Trophoblast cell (in vitro differentiated cells and primary cell): ENCODE measurements around the gene MEGF11.

ENCODE experiments used
- DNase-seq, 2 donors: peaks; one replicate each; pipeline ENCODE4 v3.0.0-alpha.2; 2016
- H2AFZ ChIP-seq: 2 replicates; pipeline ENCODE4 v1.6.1; 2013; ENCODE audit warnings: low read length, moderate library complexity, mild to moderate bottlenecking; ENCODE audit not compliant: insufficient read depth, poor library complexity
- H2AK5ac ChIP-seq: 2 replicates; pipeline ENCODE4 v1.6.1; 2013; ENCODE audit warnings: mild to moderate bottlenecking, low read length
- H2BK120ac ChIP-seq: 2 replicates; pipeline ENCODE4 v1.6.1; 2013; ENCODE audit warnings: low read length, mild to moderate bottlenecking, moderate library complexity; ENCODE audit not compliant: insufficient read depth, poor library complexity
- H2BK12ac ChIP-seq: 2 replicates; pipeline ENCODE4 v1.6.1; 2013; ENCODE audit warnings: mild to moderate bottlenecking, low read length, moderate library complexity
- H2BK5ac ChIP-seq: 2 replicates; pipeline ENCODE4 v1.6.1; 2013; ENCODE audit warnings: low read length, low read depth, moderate library complexity, mild to moderate bottlenecking; ENCODE audit not compliant: poor library complexity
- H3K14ac ChIP-seq: 2 replicates; pipeline ENCODE4 v1.6.1; 2013; ENCODE audit warnings: mild to moderate bottlenecking, low read length
- H3K18ac ChIP-seq: 2 replicates; pipeline ENCODE4 v1.6.1; 2013; ENCODE audit warnings: mild to moderate bottlenecking, low read length
- H3K23ac ChIP-seq: 2 replicates; pipeline ENCODE4 v1.6.1; 2013; ENCODE audit warnings: low read length
- H3K27ac ChIP-seq: 2 replicates; pipeline ENCODE4 v1.5.1; 2013; ENCODE audit warnings: low read depth, mild to moderate bottlenecking, inconsistent platforms, low read length, moderate library complexity
- H3K27me3 ChIP-seq: 2 replicates; pipeline ENCODE4 v1.6.1; 2013; ENCODE audit warnings: inconsistent platforms, mild to moderate bottlenecking, low read length, moderate library complexity; ENCODE audit not compliant: insufficient read depth
- H3K36me3 ChIP-seq, 2 experiments: 1 replicate in 1 of 2; 2 replicates in 1 of 2; pipeline ENCODE4 v1.6.1; 2013; ENCODE audit warnings: low read length in 2 of 2, mild to moderate bottlenecking in 2 of 2, moderate library complexity in 1 of 2; ENCODE audit not compliant: insufficient read depth in 2 of 2, control insufficient read depth in 1 of 2
- H3K4ac ChIP-seq: 2 replicates; pipeline ENCODE4 v1.6.1; 2013; ENCODE audit warnings: low read depth, mild to moderate bottlenecking, low read length, moderate library complexity
- H3K4me1 ChIP-seq, 2 experiments: 1 replicate in 1 of 2; 2 replicates in 1 of 2; pipeline ENCODE4 v1.6.1; 2013; ENCODE audit warnings: low read length in 2 of 2, mild to moderate bottlenecking in 2 of 2, moderate library complexity in 1 of 2; ENCODE audit not compliant: insufficient read depth in 2 of 2, control insufficient read depth in 1 of 2
- H3K4me2 ChIP-seq: 2 replicates; pipeline ENCODE4 v1.6.1; 2013; ENCODE audit warnings: inconsistent platforms, mild to moderate bottlenecking, low read length, moderate library complexity
- H3K4me3 ChIP-seq: 2 replicates; pipeline ENCODE4 v1.5.1; 2013; ENCODE audit warnings: mild to moderate bottlenecking, low read depth, low read length, inconsistent platforms
- H3K79me1 ChIP-seq: one replicate; pipeline ENCODE4 v1.6.1; 2013; ENCODE audit warnings: low read length
- H3K79me2 ChIP-seq: 2 replicates; pipeline ENCODE4 v1.6.1; 2013; ENCODE audit warnings: low read length, mild to moderate bottlenecking; ENCODE audit not compliant: control insufficient read depth, insufficient read depth, poor library complexity
- H3K9ac ChIP-seq: 2 replicates; pipeline ENCODE4 v1.6.1; 2013; ENCODE audit warnings: mild to moderate bottlenecking, low read length
- H3K9me3 ChIP-seq: 2 replicates; pipeline ENCODE4 v1.6.1; 2013; ENCODE audit warnings: low read depth, mild to moderate bottlenecking, control low read depth, inconsistent platforms, low read length; ENCODE audit not compliant: insufficient read depth
- H4K12ac ChIP-seq: 2 replicates; pipeline ENCODE4 v1.6.1; 2013; ENCODE audit warnings: low read depth, mild to moderate bottlenecking, low read length, moderate library complexity
- H4K8ac ChIP-seq: 2 replicates; pipeline ENCODE4 v1.6.1; 2013; ENCODE audit warnings: low read depth, mild to moderate bottlenecking, low read length, moderate library complexity
- H4K91ac ChIP-seq: one replicate; pipeline ENCODE4 v1.6.1; 2013; ENCODE audit warnings: low read depth, mild to moderate bottlenecking, low read length, moderate library complexity
- WGBS: extraction: QIAGEN DNeasy Blood & Tissue Kit; methylation state at CpG from one replicate; pipeline ENCODE4 v1.1.7; 2013; ENCODE audit warnings: missing lambda C conversion rate; ENCODE audit not compliant: insufficient read length, insufficient coverage; ENCODE audit errors: extremely low coverage; 5-methylcytosine and 5-hydroxymethylcytosine counted together

MEGF11 gene

GRCh38 chr15:65887565-65887964 is 366.0 kb downstream of the MEGF11 start:
- Histone ChIP-seq H2BK5ac (no peak overlapping the region), H4K8ac (no peak overlapping the region), H3K36me3 (peaks cover 13 to 15% of the 10 kb centered on the region in 2 experiments)

GRCh38 chr15:65885668-65886218 is 367.8 kb downstream of the MEGF11 start:
- H2BK12ac ChIP-seq, result no peak overlapping the region
- no peaks in the 10 kb centered on the region for H3K79me1 ChIP-seq
- no CpG with 5 or more reads among the region's 4 CpGs for WGBS
- no peak overlapping the region for H3K9ac ChIP-seq
- no peak overlapping the region for H3K14ac ChIP-seq
- H3K4me1 ChIP-seq, result no peaks in the 10 kb centered on the region
- no peak overlapping the region for H3K4me2 ChIP-seq
- DNase-seq, result peak in 1 of 2 donors; percentile 22
- H3K4me3 ChIP-seq, result no peak overlapping the region
- H2BK5ac ChIP-seq, result no peak overlapping the region
- H4K12ac ChIP-seq, result no peak overlapping the region
- H3K27me3 ChIP-seq, result no peaks in the 10 kb centered on the region
- H4K91ac ChIP-seq, result no peak overlapping the region
- H3K4ac ChIP-seq, result no peak overlapping the region
- H2AFZ ChIP-seq, result no peak overlapping the region
- no peak overlapping the region for H3K27ac ChIP-seq
- no peaks in the 10 kb centered on the region for H3K79me2 ChIP-seq
- no peak overlapping the region for H3K23ac ChIP-seq
- no peak overlapping the region for H3K18ac ChIP-seq
- no peak overlapping the region for H4K8ac ChIP-seq
- H2BK120ac ChIP-seq, result no peak overlapping the region
- peaks cover 11 to 16% of the 10 kb centered on the region in 2 experiments for H3K36me3 ChIP-seq
- H3K9me3 ChIP-seq, result no peaks in the 10 kb centered on the region
- H2AK5ac ChIP-seq, result no peak overlapping the region

More at GRCh38 chr15:65887565-65887964, 366.0 kb downstream of the MEGF11 start:
- H2BK120ac ChIP-seq, result no peak overlapping the region
- H3K4me3 ChIP-seq, result no peak overlapping the region
- no peaks in the 10 kb centered on the region for H3K4me1 ChIP-seq
- no peaks in the 10 kb centered on the region for H3K9me3 ChIP-seq
- no peak overlapping the region for H4K91ac ChIP-seq
- H3K27me3 ChIP-seq, result no peaks in the 10 kb centered on the region
- H3K79me1 ChIP-seq, result no peaks in the 10 kb centered on the region
- no peak overlapping the region for H3K4ac ChIP-seq
- no peak overlapping the region for H3K27ac ChIP-seq
- no peak overlapping the region for H2AFZ ChIP-seq
- no peak overlapping the region for H3K23ac ChIP-seq
- no peak overlapping the region for H3K4me2 ChIP-seq
- no peak overlapping the region for H3K14ac ChIP-seq
- no peak for DNase-seq
- WGBS, result no CpG with 5 or more reads among the region's 3 CpGs
- no peak overlapping the region for H2AK5ac ChIP-seq
- no peak overlapping the region for H2BK12ac ChIP-seq
- H3K9ac ChIP-seq, result no peak overlapping the region
- no peak overlapping the region for H4K12ac ChIP-seq
- no peak overlapping the region for H3K18ac ChIP-seq
- H3K79me2 ChIP-seq, result no peaks in the 10 kb centered on the region

- Histone ChIP-seq H2AK5ac (no peak overlapping the region), H4K12ac (no peak overlapping the region), H3K79me2 (no peaks in the 10 kb centered on the region), H3K4me2 (no peak overlapping the region), H3K27ac (no peak overlapping the region), H3K4ac (no peak overlapping the region), H4K91ac (no peak overlapping the region), H3K36me3 (peaks cover 11 to 14% of the 10 kb centered on the region in 2 experiments), H3K4me1 (no peaks in the 10 kb centered on the region), H2BK12ac (no peak overlapping the region), H2BK120ac (no peak overlapping the region), H3K27me3 (no peaks in the 10 kb centered on the region), H3K18ac (no peak overlapping the region), H3K9ac (no peak overlapping the region), H3K4me3 (no peak overlapping the region), H3K79me1 (no peaks in the 10 kb centered on the region), H2AFZ (no peak overlapping the region), H3K14ac (no peak overlapping the region), H3K9me3 (no peaks in the 10 kb centered on the region), H3K23ac (no peak overlapping the region), H4K8ac (no peak overlapping the region), H2BK5ac (no peak overlapping the region)
- no peak for DNase-seq
These were observed 369.0 kb downstream of the MEGF11 start for GRCh38 chr15:65884511-65884910.

GRCh38 chr15:65883571-65883970 is 370.0 kb downstream of the MEGF11 start:
- Histone ChIP-seq H3K27ac (no peak overlapping the region), H4K91ac (no peak overlapping the region), H2BK12ac (no peak overlapping the region), H2BK5ac (no peak overlapping the region), H3K79me1 (no peaks in the 10 kb centered on the region), H3K4me2 (no peak overlapping the region), H4K8ac (no peak overlapping the region), H3K18ac (no peak overlapping the region), H4K12ac (no peak overlapping the region), H3K36me3 (peaks cover 17 to 19% of the 10 kb centered on the region in 2 experiments), H3K14ac (no peak overlapping the region), H3K4me3 (no peak overlapping the region), H2BK120ac (no peak overlapping the region), H3K9me3 (no peaks in the 10 kb centered on the region), H3K23ac (no peak overlapping the region), H2AFZ (no peak overlapping the region), H3K27me3 (no peaks in the 10 kb centered on the region), H2AK5ac (no peak overlapping the region), H3K4me1 (no peaks in the 10 kb centered on the region), H3K79me2 (no peaks in the 10 kb centered on the region), H3K9ac (no peak overlapping the region), H3K4ac (no peak overlapping the region)
- no CpG with 5 or more reads among the region's 6 CpGs for WGBS
- DNase-seq, result no peak
